Mesothelial cell of epicardium (in vitro differentiated cells): ENCODE results near the gene ZP2. TPM values are rescaled to one million over a fixed set of nuclear protein-coding genes. Genes with fewer than 3 reads are reported as not detected.

Experiments used
- DNase-seq, 2 experiments: peaks; one replicate each; pipeline ENCODE4 v3.0.0; 2021; ENCODE audit warnings: low spot score in 2 of 2; ENCODE audit not compliant: unreplicated experiment in 2 of 2
- H3K27ac Mint-ChIP-seq: 2 replicates; pipeline ENCODE4 v1.8.0; 2021; ENCODE audit warnings: mixed read lengths
- H3K27me3 Mint-ChIP-seq: 2 replicates; pipeline ENCODE4 v1.8.0; 2021; ENCODE audit warnings: low read depth, mixed read lengths
- H3K36me3 Mint-ChIP-seq: 2 replicates; pipeline ENCODE4 v1.8.0; 2021; ENCODE audit warnings: mixed read lengths
- H3K4me1 Mint-ChIP-seq: 2 replicates; pipeline ENCODE4 v1.8.0; 2021; ENCODE audit warnings: mixed read lengths
- H3K4me3 Mint-ChIP-seq: 2 replicates; pipeline ENCODE4 v1.8.0; 2021; ENCODE audit warnings: mild to moderate bottlenecking, moderate library complexity, mixed read lengths
- H3K9me3 Mint-ChIP-seq: 2 replicates; pipeline ENCODE4 v1.8.0; 2021; ENCODE audit warnings: mixed read lengths
- CTCF ChIP-seq: fragments of 200-600 bp; sonication (generic); IDR thresholded peaks from one replicate; pipeline ENCODE4 v1.5.0; 2021; ENCODE audit warnings: antibody characterized with exemption; ENCODE audit not compliant: unreplicated experiment
- total RNA-seq: library from RNA; stranded (reverse); gene quantifications from 3 replicates; pipeline ENCODE4 v1.2.1, GENCODE V29; 2021

Gene ZP2
- total RNA-seq, 1 donor from 2014 or later, result not detected

GRCh38 chr16:21169249-21169981 is 42.0 kb downstream of the ZP2 start:
- Mint-ChIP-seq H3K4me1 (no peaks in the 10 kb centered on the region), H3K9me3 (no peaks in the 10 kb centered on the region), H3K36me3 (peaks cover 18% of the 10 kb centered on the region), H3K27ac (no peak overlapping the region), H3K4me3 (no peak overlapping the region), H3K27me3 (no peaks in the 10 kb centered on the region)
- no peak for DNase-seq
- no peak for TF ChIP-seq CTCF

- no peak overlapping the region for H3K27ac Mint-ChIP-seq
- H3K4me3 Mint-ChIP-seq, result no peak overlapping the region
- H3K27me3 Mint-ChIP-seq, result no peaks in the 10 kb centered on the region
- TF ChIP-seq CTCF, result no peak
- no peak for DNase-seq
- H3K36me3 Mint-ChIP-seq, result peaks cover 23% of the 10 kb centered on the region
- H3K4me1 Mint-ChIP-seq, result no peaks in the 10 kb centered on the region
- no peaks in the 10 kb centered on the region for H3K9me3 Mint-ChIP-seq
Measured at GRCh38 chr16:21167929-21168602, 43.3 kb downstream of the ZP2 start.

- Mint-ChIP-seq H3K27ac (no peak overlapping the region), H3K27me3 (no peaks in the 10 kb centered on the region), H3K4me3 (no peak overlapping the region), H3K4me1 (no peaks in the 10 kb centered on the region), H3K9me3 (no peaks in the 10 kb centered on the region), H3K36me3 (peaks cover 23% of the 10 kb centered on the region)
- no peak for DNase-seq
- TF ChIP-seq CTCF, result no peak
Measured at GRCh38 chr16:21167360-21167759, 44.0 kb downstream of the ZP2 start.

GRCh38 chr16:21166561-21166961 is 44.8 kb downstream of the ZP2 start:
- Mint-ChIP-seq H3K27me3 (no peaks in the 10 kb centered on the region), H3K36me3 (peaks cover 26% of the 10 kb centered on the region), H3K9me3 (no peaks in the 10 kb centered on the region), H3K4me1 (no peaks in the 10 kb centered on the region), H3K27ac (no peak overlapping the region), H3K4me3 (no peak overlapping the region)
- no peak for DNase-seq
- TF ChIP-seq CTCF, result no peak

- Mint-ChIP-seq H3K27me3 (no peaks in the 10 kb centered on the region), H3K9me3 (no peaks in the 10 kb centered on the region), H3K36me3 (peaks cover 22% of the 10 kb centered on the region), H3K4me3 (no peak overlapping the region), H3K27ac (no peak overlapping the region), H3K4me1 (peaks cover 5% of the 10 kb centered on the region)
- DNase-seq, result no peak
- TF ChIP-seq CTCF, result no peak
Measured at GRCh38 chr16:21164521-21165168, 46.7 kb downstream of the ZP2 start.
